Neural cell (in vitro differentiated cells): ENCODE measurements around the gene PADI3.

Experiments
- CTCF ChIP-seq: fragments of 450-650 bp; IDR thresholded peaks from 2 replicates; pipeline ENCODE4 v1.5.1; 2014; ENCODE audit warnings: antibody characterized with exemption, mild to moderate bottlenecking, moderate library complexity; ENCODE audit not compliant: poor library complexity, severe bottlenecking
- EP300 ChIP-seq: fragments of 450-650 bp; conservative IDR thresholded peaks from 2 replicates; pipeline ENCODE4 v1.6.1; 2014; ENCODE audit warnings: antibody characterized with exemption, mild to moderate bottlenecking, moderate library complexity; ENCODE audit not compliant: poor library complexity, severe bottlenecking
- EZH2 ChIP-seq: fragments of 200-600, 300-800 bp; shearing (Covaris generic), sonication (generic); IDR thresholded peaks from 2 replicates; pipeline ENCODE4 v1.6.1; 2014; ENCODE audit warnings: antibody characterized with exemption, low read length, borderline replicate concordance, mild to moderate bottlenecking; ENCODE audit not compliant: insufficient read depth, poor library complexity, severe bottlenecking
- POLR2AphosphoS5 ChIP-seq: IDR thresholded peaks from 2 replicates; pipeline ENCODE4 v1.6.1; 2012
- RAD21 ChIP-seq: fragments of 450-650 bp; conservative IDR thresholded peaks from 2 replicates; pipeline ENCODE4 v1.6.1; 2014; ENCODE audit warnings: antibody characterized with exemption, mild to moderate bottlenecking, moderate library complexity
- REST ChIP-seq: IDR thresholded peaks from 2 replicates; pipeline ENCODE4 v1.6.1; 2012; ENCODE audit warnings: borderline replicate concordance
- SMC3 ChIP-seq: fragments of 450-650 bp; conservative IDR thresholded peaks from 2 replicates; pipeline ENCODE4 v1.6.1; 2014; ENCODE audit warnings: antibody characterized with exemption, mild to moderate bottlenecking, moderate library complexity; ENCODE audit not compliant: poor library complexity
- TAF1 ChIP-seq: IDR thresholded peaks from 2 replicates; pipeline ENCODE4 v1.6.1; 2012; ENCODE audit warnings: low read depth

GRCh38 chr1:17212009-17212408 lies 36.9 kb upstream of the PADI3 start:
- TF ChIP-seq CTCF (no peak), REST (no peak), EZH2 (no peak), EP300 (no peak), POLR2AphosphoS5 (no peak), SMC3 (no peak), RAD21 (no peak), TAF1 (no peak)
